Upper lobe of left lung (tissue), 4 donors: Measurements from ENCODE around the gene NR3C1.

Experiments
- CTCF ChIP-seq, 6 experiments: fragments of 450-650 bp in 4 of 6; fragments of 200-600 bp in 2 of 6; sonication (generic) in 2 of 6; IDR thresholded peaks; one replicate each; pipeline ENCODE4 v1.5.1; 2016 to 2019; ENCODE audit warnings: antibody characterized with exemption in 6 of 6
- POLR2AphosphoS5 ChIP-seq, 2 donors: sonication (generic); formaldehyde crosslinking; IDR thresholded peaks; one replicate each; pipeline ENCODE4 v1.5.1; 2017; ENCODE audit warnings: antibody characterized with exemption in 2 of 2

GRCh38 chr5:143239882-143240518, 163.5 kb downstream of the NR3C1 start:
- TF ChIP-seq POLR2AphosphoS5 (IDR thresholded peaks at IDR 0.05) = no peak
- no peak for TF ChIP-seq CTCF (IDR thresholded peaks at IDR 0.05)
